ENCODE results near the gene DDR2.

DNA sequence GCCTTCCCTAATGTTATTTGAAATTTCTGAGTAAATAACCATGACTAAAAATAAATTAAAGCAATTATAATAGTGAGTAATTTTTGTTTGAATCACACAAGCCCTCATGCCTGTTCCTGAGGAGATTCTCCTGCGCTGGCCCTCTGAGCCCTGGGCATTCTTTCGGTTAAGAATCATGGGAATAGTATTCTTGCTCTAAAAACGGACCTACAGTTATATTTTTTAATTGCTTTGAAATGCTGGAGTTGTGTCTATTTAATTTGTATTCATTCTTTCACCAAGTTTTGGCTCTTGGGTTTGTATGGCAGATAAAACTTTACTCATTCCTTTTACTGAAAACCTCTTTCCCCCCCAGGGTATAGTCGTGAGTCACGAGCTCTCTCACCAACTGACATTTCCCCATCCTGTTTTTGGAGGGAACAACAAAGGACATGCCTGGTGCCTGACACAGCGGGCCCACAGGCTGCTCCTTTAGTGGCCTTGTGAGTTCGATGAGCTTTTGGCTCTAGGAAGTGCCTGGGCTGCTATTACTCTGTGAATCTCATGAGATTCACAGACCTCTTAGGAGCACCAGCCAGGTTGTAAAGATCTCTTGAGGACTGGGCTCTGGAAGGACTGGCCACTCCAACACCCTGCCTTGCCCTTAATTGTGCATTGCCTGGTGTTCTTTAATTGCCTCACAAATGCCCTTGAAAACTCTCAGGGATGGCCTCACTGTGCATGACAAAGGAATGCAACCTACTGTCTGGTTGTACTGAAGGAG, 58.6 kb downstream of the DDR2 start:
- TF ChIP-seq, protein P1, sequence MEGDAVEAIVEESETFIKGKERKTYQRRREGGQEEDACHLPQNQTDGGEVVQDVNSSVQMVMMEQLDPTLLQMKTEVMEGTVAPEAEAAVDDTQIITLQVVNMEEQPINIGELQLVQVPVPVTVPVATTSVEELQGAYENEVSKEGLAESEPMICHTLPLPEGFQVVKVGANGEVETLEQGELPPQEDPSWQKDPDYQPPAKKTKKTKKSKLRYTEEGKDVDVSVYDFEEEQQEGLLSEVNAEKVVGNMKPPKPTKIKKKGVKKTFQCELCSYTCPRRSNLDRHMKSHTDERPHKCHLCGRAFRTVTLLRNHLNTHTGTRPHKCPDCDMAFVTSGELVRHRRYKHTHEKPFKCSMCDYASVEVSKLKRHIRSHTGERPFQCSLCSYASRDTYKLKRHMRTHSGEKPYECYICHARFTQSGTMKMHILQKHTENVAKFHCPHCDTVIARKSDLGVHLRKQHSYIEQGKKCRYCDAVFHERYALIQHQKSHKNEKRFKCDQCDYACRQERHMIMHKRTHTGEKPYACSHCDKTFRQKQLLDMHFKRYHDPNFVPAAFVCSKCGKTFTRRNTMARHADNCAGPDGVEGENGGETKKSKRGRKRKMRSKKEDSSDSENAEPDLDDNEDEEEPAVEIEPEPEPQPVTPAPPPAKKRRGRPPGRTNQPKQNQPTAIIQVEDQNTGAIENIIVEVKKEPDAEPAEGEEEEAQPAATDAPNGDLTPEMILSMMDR (conservative IDR thresholded peaks at IDR 0.05; ENCODE audit: low read depth, low read length): no peak
- TF ChIP-seq CEBPB (IDR thresholded peaks at IDR 0.05; ENCODE audit: low read depth, low read length): peak; percentile 72
- no peak for TF ChIP-seq RAD21 (IDR thresholded peaks at IDR 0.05; ENCODE audit: low read length)
- peak; percentile 74 for TF ChIP-seq BHLHE40 (IDR thresholded peaks at IDR 0.05; ENCODE audit: low read depth, low read length)
- no peak for TF ChIP-seq POLR2A (IDR thresholded peaks at IDR 0.05; ENCODE audit: low read depth, low read length)
- TF ChIP-seq RFX5 (IDR thresholded peaks at IDR 0.05; ENCODE audit: low read depth, low read length): no peak
- peak; percentile 73 for TF ChIP-seq FOS (IDR thresholded peaks at IDR 0.05; ENCODE audit: low read depth, low read length)
- TF ChIP-seq, protein P2, sequence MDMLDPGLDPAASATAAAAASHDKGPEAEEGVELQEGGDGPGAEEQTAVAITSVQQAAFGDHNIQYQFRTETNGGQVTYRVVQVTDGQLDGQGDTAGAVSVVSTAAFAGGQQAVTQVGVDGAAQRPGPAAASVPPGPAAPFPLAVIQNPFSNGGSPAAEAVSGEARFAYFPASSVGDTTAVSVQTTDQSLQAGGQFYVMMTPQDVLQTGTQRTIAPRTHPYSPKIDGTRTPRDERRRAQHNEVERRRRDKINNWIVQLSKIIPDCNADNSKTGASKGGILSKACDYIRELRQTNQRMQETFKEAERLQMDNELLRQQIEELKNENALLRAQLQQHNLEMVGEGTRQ (IDR thresholded peaks at IDR 0.05; ENCODE audit: low read depth, low read length): peak; percentile 29; the same call in 1 of the 2 replicates
- TF ChIP-seq, protein P3, sequence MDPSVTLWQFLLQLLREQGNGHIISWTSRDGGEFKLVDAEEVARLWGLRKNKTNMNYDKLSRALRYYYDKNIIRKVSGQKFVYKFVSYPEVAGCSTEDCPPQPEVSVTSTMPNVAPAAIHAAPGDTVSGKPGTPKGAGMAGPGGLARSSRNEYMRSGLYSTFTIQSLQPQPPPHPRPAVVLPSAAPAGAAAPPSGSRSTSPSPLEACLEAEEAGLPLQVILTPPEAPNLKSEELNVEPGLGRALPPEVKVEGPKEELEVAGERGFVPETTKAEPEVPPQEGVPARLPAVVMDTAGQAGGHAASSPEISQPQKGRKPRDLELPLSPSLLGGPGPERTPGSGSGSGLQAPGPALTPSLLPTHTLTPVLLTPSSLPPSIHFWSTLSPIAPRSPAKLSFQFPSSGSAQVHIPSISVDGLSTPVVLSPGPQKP (IDR thresholded peaks at IDR 0.05; ENCODE audit: borderline replicate concordance, low read depth, low read length): no peak
- TF ChIP-seq SMC3 (IDR thresholded peaks at IDR 0.05; ENCODE audit: low read depth, low read length): 0 out of 2 replicates have a peak, but pooled peaks have one; percentile 3
- TF ChIP-seq RCOR1 (IDR thresholded peaks at IDR 0.05; ENCODE audit: insufficient replicate concordance, low read length): peak; percentile 67
- TF ChIP-seq MAFK (IDR thresholded peaks at IDR 0.05; ENCODE audit: low read depth, low read length): no peak
- no peak for TF ChIP-seq MAZ (IDR thresholded peaks at IDR 0.05; ENCODE audit: borderline replicate concordance, low read depth, low read length)

Measured in IMR-90 (cell line).